GM21576 (cell line): ENCODE data around the gene TSPAN4.

ENCODE experiments used
- ATAC-seq: cut with Tn5 transposase; IDR thresholded peaks from one replicate; pipeline ENCODE4 v1.9.1; 2021; ENCODE audit warnings: mild to moderate bottlenecking, moderate library complexity; ENCODE audit not compliant: unreplicated experiment

TSPAN4 gene

GRCh38 chr11:848380-848931 lies 5.8 kb downstream of the TSPAN4 start:
- no peak for ATAC-seq

- ATAC-seq = no peak
Observed at GRCh38 chr11:849104-849824, 6.6 kb downstream of the TSPAN4 start.

GRCh38 chr11:849951-850774 lies 7.5 kb downstream of the TSPAN4 start:
- no peak for ATAC-seq

DNA sequence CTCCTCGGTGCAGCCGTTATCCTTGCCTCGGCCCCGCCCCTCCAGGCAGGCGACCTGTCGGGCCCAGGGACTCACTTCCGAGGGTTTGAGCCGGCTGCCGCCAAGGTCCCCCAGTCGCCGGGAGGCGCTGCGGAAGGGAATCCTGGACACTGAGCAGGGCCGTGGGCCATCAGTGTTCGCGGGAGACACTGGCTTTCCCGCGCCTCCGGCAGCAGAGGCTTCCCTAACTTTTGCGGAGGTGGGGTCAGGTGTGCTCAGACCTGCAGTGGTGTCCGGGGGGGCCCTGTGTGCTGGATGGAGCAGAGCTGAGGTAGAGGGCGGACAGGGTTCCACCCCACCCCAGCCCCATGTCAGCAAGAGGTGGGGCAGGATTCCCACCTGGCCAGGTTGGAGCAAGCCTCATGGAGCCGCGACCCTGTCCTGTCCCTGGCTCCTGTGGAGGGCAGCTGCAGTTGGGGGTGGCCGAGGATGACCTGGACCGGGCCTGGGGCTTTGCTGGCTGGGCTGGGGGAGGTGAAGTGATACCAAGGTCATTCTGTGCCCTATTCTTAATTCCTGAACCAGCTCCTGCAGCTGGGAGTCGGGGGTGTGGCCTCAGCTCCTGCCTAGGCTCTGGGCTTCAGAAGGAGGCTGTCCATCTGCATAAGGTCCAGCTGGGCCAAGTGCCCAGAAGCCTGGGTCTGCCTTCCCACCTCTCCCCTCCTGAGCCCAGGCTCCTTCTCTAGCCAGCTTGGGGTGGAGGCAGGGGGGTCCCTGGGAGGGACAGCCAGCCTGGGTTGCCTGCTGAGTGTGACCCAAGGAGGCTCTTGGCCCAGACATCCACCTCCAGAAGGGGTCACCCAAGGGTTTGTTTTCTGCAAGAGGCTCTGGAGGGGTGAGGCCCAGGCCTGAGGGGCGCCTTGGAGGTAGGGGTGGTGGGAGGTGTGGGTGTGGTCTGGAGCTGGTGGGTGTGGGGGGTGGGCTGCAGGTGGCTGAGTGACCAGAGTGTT lies 8.4 kb downstream of the TSPAN4 start:
- ATAC-seq = no peak

DNA sequence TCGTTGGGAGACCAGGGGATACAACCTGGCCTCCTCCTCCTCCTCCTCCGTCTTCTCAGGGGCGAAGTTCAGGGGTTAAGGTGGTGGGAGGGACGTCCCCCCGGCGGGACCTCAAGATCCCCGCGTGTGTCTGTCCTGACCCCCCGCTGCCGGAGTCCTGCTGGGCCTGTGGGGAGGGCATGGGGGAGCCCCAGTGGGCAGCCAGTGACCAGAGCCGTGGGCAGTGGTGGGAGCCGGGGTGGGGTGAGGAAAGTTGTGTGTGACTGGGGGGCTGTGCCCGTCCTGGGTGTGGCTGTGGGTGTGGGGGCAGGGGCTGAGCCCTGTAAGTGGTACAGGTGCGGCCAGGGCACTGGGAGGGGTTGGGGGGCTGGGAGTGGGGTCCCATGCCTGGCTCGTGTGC lies 10.1 kb downstream of the TSPAN4 start:
- ATAC-seq = no peak

DNA sequence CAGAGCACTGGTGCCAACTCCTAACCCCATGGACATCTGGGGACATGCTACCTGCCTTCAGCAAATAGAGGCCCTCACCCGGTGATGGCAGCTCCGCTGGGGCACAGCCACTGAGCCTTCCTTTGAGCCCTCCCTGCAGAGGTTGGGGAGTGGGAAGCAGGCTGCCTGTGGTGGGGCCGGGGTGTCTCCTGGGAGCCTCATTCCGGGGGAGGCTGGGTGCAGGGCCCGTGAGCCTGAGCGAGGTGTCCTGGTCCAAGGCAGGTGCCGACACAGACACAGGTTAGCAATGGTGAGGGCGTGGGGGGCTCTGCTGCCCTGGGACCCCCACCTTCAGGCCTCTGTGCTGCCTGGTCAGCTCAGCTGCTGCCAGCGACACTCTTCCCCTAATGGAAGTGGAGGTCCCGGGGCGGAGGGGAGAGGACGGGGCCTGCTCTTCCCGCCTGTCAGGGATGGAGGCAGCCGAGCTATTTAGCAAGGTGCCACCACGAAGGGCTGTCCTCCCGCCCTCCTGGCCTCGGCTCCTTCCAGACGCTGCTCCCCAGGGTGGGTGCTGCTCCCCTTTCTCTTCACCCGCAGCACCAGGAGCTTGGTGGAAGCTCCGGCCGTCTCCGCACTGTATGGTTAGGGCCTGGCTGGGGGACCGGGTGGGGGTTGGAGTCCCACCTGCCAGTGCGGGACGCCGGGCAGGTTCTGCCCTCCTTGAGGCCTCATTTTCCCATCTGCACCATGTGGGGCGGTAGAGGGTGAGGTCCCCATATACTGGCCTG lies 11.2 kb downstream of the TSPAN4 start:
- ATAC-seq = no peak

DNA sequence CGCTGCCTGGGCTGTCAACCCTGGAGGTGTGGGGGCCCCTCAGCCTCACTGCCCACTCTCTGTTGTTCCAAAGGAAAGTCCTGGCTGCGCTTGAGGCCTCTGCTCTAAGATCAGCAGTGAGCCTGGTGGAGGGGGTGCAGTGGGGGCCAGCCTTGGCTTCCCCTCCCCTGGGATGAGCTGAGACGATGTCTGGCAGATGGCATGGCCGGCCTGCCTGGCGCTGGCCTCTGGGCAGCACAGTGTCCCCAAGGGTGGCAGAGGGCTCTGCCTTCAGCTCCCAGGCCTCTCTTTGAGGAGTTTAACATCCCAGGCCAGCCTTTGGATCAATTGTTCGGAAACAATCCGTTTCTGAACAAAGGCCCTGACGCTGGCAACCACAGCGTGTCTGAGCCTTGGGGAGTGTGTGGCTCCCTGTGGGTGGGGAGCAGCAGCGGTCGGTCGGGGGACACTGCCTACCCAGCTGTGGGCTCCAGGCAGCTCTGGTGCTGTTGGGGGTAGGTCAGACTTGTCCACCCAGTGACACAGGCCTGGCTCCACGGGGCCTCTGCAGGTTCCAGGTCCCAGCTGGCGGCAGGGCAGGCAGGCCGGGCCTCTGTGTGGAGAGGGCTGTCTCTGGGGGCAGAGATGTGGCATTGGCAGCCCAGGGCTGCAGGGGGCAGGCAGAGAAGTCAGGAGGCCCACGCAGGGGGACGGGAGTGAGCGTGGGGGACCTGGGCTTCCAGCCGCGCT lies 12.1 kb downstream of the TSPAN4 start:
- ATAC-seq = no peak

GRCh38 chr11:855330-855674 lies 12.7 kb downstream of the TSPAN4 start:
- no peak for ATAC-seq

DNA sequence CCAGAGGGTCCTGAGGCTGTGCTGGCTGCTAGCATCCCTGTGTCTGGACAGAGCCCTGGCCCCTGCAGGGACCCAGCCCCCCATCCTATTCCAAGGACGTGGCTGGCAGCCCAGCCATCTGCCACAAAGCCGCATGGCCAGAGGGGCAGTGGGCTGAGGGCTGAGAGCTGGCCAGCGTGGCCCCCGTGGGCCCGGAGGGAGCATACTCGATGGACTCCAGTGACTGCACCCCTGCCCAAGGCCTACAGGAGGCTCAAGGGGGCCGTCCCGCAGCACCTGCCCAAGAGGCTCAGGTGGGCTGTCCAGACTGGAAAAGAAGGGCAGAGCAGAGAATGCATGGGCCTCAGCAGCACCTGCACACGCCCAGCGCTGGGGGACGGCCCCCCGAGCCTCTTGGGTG lies 13.1 kb downstream of the TSPAN4 start:
- ATAC-seq = no peak

GRCh38 chr11:856397-856796 lies 13.7 kb downstream of the TSPAN4 start:
- ATAC-seq = no peak

- ATAC-seq = no peak
Observed at GRCh38 chr11:858053-858761, 15.6 kb downstream of the TSPAN4 start.

DNA sequence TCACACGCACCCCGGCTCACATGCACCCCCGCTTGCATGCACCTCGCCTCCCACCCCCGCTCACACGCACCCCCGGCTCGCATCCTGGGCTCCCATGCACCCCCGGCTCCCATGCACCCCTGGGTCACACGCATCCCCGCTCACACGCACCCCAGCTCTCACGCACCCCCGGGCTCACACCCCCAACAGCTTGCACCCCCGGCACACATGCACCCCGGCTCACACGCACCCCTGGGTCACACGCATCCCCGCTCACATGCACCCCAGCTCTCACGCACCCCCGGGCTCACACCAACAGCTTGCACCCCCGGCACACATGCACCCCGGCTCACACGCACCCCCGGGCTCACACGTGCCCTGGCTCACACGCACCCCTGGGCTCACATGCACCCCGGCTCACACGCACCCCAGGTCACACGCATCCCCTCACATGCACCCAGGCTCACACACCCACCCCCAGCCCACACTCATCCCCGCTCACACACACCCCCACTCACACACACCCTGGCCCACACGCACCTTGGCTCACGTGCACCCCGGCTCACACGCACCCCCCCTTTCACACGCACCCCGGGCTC lies 16.2 kb downstream of the TSPAN4 start:
- ATAC-seq = no peak

DNA sequence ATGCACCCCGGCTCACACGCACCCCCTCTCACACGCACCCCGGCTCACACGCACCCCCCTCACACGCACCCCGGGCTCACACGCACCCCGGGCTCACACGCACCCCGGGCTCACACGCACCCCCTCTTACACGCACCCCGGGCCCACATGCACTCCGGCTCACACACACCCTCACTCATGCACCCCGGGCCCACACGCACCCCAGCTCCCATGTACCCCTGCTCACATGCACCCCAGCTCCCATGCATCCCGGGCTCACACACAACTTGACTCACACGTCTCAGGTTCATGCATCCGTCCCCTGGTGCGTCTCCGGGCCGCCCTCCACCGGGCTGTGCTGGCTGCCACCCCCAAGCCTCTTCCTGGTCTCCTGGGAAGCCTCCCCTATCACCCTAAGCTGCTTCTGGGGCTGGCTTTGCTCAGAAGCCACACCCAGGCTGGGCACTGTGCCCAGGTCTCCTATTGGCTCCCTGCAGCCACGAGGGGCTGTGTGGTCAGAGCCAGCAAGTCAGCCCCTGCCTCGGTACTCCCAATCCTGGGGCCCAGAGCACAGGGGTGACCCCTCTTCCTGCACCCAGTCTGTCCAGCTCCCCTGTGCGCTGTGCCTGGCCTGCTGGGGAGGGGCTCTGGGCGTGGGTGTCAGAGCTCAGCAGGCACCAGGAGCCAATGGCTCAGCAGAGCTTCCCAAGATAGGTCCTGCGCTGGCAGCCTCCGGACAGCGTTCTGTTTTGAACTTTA lies 16.9 kb downstream of the TSPAN4 start:
- ATAC-seq = no peak

DNA sequence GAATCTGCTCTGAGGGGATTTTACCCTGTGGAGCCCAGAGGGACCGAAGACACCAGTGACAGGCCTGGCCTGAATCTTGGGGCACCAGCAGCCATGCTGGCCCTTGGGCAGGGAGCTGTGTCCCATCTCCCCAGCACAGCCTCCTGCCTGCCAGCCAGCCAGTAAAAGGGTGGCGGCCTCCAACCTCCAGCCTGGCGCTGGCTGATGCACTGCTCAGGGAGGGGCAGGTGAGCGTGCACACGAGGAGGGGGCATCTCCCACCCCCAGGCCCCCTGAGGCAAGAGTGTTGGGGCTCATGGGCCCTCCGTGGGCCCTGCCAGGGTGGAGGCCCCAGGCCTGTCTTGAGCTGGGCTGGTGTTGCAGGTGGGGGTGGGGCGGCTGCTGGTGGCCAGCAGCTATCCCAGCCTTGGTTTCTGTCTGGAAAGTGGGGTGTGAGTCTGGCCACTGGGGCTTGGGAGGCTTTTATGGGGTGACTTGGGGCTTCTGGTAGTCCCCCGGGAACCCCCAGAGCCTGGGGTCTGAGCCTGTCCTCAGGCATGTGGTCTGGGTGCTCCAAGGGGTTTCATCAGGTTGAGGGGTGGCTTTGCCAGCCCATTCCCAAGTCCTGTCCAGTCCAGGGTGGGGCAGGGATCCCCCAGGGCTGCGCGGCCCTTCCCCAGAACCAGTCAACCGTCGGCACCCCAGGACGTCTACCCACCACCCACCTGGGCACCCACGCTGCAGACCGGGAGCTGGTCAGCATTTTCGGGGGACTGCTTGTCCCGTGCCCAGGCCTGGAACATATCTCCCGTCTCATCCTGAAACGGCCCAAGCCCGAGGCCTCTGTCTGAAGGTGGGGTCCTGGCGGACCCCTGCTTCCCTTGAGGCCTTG lies 17.8 kb downstream of the TSPAN4 start:
- no peak for ATAC-seq

GRCh38 chr11:861105-861479 lies 18.4 kb downstream of the TSPAN4 start:
- no peak for ATAC-seq

DNA sequence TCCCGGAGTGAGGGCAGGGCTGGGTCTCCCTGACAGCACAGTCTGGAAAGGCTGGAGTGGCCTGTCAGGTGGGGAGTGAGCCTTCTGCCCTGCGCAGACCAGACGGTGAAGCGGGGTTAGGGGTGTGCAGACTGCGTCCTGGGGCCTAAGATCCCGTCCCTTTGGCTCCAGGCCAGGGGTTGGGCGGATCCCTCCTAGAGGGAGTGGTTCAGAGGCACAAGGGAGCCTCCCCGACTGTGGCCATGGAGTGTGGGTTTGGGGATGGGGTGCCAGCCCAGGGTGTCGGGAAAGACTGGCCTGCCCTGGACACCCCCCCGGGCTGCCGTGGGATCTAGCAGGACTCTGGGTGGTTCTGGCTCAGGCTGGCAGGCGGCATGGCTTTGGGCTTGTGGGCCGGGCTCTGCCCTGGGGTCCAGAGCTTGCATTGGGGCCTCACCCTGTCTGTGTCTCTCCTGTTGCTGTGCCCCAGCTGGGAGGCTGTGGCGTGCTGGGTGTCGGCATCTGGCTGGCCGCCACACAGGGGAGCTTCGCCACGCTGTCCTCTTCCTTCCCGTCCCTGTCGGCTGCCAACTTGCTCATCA lies 19.5 kb downstream of the TSPAN4 start:
- ATAC-seq = no peak

DNA sequence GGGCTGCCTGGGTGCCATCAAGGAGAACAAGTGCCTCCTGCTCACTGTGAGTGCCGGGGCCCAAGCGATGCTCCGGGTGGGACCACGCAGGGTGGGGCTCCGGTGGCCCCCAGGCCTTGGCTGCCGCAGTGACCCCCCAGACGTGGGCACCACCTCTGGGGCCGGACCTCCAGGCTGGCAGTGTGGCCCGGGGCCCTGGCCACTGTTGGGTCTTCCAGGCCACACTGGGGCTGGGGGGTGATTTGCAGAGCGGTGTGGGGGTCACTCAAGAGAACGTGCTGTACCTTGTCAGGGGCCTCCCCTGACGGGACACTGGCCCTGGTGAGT lies 20.0 kb downstream of the TSPAN4 start:
- ATAC-seq = no peak
